Sciatic nerve (tissue), 2 donors: ENCODE results near the gene ZNRF4. TPM values are rescaled to one million over a fixed set of nuclear protein-coding genes. Genes with fewer than 3 reads are reported as not detected.
"Not testable (repeated sequence)": the region's sequence is repeated elsewhere in the genome, so short reads cannot be mapped to it uniquely, and the experiment has no call there.

Experiments
- ATAC-seq: fragments of 200-7000 bp; cut with Tn5 transposase; one replicate; pipeline ENCODE4 v1.9.1; 2020; ENCODE audit warnings: mild to moderate bottlenecking, moderate library complexity
- DNase-seq: peaks from one replicate; pipeline ENCODE4 v3.0.0-alpha.2; 2020; ENCODE audit warnings: low spot score
- intact Hi-C: fragments of 100-400 bp; cut with DNase I; formaldehyde crosslinking; loops from one replicate; pipeline ENCODE4 v1.14.2; 2022
- total RNA-seq: library from RNA; stranded (reverse); fragmentation: NEBNext Ultra II Directional; extraction: Animal tissue kit (Norgen Biotek cat#: 25700); gene quantifications from one replicate; pipeline ENCODE4 v1.2.1, GENCODE V29; 2021
- donor health status: DM: no; HTN: no; CAD: no.
- donor health status: DM: no; HTN: no; CAD: no.

Gene ZNRF4
- total RNA-seq, 1 donor from 2014 or later, result not detected

DNA sequence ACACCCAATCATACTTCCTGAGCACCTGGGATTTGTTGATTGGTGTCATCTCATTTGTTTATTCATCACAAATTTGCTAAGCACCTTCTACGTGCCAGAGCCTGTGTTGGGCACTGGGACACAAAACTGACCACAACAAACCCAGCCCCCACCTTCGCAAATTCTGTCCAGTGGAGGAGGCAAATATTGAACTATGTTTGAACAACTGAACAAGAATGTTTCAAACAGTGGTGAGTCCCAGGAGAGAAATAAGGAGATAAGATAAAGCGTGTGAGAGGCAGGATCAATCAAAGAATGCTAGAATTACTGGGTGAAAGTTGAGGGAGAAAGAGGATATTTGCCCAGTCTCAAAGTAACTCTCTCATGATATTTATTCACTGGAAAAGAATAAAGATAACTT is 8.7 kb downstream of the ZNRF4 start:
- ATAC-seq (no peak), DNase-seq (no peak)
- intact Hi-C loops, result no loop called here

DNA sequence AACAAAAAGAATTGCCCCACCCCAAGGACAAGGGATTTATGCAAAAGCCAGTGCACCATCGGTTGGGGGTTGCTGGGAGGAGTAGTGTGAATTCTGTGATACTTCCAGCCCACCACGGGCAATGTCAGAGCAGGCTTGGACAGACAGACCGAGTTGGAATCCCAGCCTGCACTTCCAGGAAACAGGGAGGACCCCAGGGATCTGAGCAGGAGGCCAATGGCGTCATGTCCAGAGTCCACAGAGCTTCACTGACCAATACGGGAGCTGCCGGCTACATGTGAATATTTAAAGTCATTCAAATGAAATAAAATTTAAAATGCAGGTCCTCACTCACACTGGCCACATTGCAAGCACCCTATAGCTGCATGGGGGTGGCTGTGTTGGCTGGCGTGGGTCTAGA is 10.9 kb downstream of the ZNRF4 start:
- ATAC-seq (no peak), DNase-seq (no peak)
- intact Hi-C loops, result no loop called here

DNA sequence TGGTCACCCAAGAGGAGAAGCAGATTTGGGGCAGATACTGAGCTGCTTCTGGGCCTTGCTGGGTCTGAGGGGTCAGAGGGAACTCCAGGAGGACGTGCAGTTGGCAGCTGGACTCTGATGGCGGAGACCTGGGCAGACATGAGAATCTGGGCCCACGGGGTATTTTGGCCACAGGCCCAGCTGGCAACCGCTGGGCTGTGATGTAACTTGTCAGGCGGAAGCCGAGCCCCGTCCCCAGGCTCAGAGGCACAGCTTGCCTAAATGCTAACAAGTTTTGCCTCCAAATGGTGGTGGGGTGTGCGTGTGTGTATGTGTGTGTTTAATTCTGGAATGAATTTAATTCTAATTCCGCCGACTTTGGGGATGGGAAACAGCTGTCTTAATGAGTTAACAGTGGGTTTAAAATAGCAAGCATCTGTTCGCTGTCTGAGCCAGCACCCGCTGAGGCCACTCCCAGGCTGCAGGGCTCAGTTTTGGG is 11.6 kb downstream of the ZNRF4 start:
- no peak for ATAC-seq
- no peak for DNase-seq
- intact Hi-C loops, result no loop called here

DNA sequence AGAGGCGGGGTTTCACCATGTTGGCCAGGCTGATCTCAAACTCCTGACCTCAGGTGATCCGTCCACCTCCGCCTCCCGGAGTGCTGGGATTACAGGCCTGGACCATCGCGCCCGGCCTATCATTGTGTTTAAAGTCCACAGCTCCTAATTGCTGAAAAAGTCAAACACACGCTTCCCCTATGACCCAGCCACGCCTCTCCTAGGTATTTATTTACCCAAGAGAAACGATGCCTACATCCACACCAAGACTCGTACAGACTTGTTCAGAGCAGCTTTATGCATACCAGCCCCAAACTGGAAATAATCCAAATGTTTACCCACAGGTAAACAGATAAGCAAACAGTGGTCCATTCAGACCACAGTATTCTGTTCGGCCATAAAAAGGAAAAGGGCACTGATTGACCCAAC is 15.1 kb downstream of the ZNRF4 start:
- no peak for ATAC-seq
- no peak for DNase-seq
- intact Hi-C loops, result no loop called here

DNA sequence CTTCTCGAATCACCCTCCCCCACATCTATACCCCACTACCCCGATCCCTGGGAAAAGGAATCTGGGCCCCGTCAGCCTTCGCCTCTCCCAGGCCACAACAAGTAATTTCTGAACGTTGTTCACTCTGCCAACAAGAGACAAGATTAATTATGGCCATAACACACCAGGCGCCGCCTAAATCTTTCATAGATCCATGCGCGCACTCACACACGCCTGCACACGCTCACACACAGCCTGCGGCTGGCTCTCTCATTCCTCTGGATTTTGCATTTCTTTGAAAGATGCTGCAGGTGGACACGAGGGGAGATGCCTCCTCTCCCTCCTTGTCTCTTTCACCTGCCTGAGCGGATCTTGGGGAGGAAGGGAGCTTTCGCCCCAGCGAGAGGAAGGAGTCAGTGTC is 17.1 kb downstream of the ZNRF4 start:
- DNase-seq, result no peak
- no peak for ATAC-seq
- intact Hi-C loops, result no loop called here

DNA sequence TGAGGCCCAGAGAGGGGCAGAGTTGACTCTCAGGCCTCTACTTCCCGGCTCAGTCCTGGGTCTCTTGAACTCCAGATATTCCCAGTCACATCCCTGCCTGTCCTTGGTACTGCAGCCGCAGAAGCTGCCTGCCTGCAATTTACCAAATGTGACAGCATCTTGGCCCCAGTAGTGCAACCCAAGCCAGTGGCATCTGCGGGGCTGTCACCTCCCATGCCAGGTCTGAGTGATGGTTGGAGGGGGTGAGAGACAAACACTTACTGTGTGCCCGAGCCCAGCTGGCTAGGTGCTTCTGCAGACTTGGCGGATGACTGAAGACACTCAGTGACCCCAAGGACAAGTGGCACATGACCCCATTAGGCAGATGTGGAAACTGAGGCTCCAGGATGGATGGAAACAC is 18.4 kb downstream of the ZNRF4 start:
- intact Hi-C loops, result no loop called here
- DNase-seq (no peak), ATAC-seq (no peak)

DNA sequence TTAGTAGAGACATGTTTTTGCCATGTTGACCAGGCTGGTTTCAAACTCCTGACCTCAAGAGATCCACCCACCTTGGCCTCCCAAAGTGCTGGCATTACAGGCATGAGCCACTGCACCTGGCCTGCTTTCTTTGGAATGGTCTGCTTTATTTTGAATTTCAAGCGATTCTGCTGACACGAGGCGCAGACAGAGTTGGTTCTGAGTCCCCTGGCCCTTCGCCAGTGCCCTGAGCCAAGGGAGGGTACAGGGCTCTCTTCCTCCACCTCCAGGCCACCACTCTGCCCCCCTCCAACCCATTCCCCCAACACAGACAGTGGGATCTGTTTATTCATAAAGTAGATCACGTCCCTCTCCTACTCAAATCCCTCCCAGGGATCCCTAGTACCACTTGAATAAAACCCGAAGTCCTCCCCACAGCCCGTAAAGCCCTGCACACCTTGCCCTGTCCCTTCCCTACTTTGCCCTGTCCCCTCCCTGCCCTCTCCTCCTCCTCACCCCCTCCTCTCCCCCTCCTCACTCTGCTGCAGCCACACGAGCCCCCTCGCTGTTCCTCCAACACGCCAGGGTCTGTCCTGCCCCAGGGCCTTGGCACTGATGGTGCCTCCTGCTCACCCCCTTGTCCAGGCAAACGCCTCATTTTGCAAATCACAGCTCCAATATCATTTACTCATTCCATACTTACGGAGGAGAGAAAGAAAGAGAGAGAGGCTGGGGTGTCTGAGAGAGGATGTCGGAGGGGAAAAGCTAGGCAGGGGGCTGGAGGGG is 22.4 kb downstream of the ZNRF4 start:
- no peak for DNase-seq
- no peak for ATAC-seq
- intact Hi-C loops, result no loop called here

DNA sequence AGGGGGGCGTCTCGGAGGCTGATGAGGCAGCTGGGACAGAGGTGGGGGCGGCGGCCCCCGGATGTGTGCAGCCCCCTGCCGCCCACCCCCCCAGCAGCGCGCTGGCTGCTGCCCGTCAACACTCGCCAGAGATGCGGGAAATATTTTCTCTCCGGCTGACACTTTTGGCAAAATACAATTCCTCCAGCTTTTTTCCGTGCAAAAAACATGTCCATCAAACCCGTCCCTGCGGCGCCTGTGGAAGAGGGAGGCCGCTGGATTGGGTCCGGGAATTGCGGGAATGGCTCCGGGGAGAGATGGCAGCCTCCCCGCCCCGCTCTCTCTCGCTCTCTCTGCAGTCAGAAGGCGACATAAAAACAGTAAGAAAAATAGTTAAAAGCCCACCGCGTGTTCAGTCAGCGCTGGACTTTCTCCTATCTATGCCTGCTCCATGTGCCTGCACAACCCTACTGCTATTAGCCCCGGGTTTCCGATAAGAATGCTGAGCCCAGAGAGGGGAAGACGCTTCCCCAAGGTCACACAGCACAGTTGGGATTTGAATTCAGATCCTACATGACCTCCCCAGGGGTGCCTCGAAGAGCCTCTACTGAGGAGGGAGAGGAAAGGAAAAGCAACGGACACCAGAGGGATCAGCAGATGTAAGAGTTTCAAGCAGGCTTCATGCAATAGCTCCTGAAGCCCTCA is 23.2 kb downstream of the ZNRF4 start:
- intact Hi-C loops, result no loop called here
- ATAC-seq (no peak), DNase-seq (no peak)

DNA sequence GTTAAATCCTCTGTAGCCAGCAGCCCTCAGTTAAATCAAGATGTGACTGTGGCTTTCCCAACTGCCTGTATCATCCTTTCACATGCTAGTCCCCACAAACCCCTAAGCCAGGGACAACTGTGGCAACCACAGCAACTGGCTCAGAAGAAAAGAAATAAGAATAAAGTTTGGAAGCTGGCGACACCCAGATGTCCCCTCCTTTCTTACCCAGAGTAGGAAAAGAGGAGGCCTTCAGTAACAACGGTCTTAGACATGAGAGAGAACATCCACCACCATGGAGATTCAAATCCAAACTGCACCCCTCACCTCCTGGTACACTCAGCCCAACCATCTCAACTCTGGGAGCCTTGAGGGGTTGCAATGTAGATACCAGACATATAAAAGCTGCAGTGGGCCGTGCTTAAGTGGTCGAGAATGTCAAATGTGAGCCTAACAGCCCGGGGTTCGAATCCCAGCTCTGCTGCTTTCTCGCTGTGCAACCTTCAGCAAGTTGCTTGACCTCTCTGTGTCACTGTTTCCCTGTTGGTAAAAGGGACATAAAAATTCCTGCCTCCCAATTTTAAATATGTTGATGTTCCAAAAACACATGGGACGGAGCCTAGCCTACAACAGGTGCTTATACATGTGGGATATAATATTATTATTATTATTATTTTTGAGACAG is 23.8 kb downstream of the ZNRF4 start:
- ATAC-seq (no peak), DNase-seq (no peak)
- intact Hi-C loops, result no loop called here

DNA sequence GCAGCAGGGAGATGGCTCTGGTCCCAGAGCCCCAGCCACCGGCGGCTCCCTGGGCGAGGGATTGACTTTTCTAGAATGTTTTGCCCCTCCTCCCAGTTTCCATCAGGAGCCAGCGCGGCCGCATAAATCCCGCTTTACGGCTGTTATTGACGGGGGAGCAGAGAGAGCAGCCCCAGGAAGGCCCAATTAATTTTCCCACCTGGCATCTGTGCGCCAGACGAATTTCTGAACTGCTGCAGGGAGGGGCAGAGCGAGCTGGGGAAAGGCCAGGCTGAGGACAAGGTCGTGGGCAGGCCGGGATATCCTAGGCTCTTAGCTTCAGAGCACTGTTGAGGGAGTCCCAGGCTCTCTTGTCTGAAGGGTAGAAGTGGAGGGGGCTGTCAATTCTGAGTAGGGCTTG is 24.7 kb downstream of the ZNRF4 start:
- no peak for DNase-seq
- intact Hi-C loops, result no loop called here
- no peak for ATAC-seq

DNA sequence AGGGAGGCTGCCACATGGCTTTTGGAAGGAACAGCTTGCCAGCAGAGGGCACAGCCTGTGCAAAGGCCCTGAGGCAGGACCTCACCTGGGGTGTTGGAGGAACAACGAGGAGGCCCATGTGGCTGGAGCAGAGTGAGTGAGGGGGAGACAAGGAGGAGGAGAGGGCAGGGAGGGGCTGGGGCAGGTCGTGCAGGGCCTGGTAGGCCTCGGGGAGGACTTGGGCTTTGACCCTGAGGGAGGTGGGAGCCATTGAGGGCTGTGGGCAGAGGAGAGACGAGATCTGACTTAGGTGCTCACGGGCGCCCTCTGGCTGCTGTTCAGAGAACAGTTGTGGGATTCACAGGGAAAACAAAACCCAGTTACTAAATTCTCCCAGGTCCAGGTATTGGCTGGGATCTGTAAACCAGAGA is 25.2 kb downstream of the ZNRF4 start:
- intact Hi-C loops, result no loop called here
- no peak for ATAC-seq
- no peak for DNase-seq

DNA sequence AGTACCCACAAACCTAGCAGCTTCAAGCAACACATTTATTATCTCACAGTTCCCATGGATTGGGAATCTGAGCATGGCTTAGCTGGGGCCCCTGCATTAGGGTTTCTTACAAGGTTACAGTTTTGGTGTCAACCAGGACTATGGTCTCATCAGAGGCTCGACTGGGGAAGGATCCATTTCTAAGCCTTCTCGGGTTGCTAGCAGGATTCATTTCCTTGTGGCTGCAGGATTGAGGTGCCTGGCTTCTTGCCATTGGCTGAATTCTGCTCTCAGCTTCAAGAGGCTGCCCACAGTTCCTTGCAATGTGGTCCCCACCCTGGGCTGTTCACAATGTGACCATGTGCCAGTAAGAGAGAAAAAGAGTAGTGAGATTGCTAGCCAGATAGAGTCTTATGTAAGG is 26.7 kb downstream of the ZNRF4 start:
- DNase-seq (no peak), ATAC-seq (no peak)
- intact Hi-C loops, result no loop called here

DNA sequence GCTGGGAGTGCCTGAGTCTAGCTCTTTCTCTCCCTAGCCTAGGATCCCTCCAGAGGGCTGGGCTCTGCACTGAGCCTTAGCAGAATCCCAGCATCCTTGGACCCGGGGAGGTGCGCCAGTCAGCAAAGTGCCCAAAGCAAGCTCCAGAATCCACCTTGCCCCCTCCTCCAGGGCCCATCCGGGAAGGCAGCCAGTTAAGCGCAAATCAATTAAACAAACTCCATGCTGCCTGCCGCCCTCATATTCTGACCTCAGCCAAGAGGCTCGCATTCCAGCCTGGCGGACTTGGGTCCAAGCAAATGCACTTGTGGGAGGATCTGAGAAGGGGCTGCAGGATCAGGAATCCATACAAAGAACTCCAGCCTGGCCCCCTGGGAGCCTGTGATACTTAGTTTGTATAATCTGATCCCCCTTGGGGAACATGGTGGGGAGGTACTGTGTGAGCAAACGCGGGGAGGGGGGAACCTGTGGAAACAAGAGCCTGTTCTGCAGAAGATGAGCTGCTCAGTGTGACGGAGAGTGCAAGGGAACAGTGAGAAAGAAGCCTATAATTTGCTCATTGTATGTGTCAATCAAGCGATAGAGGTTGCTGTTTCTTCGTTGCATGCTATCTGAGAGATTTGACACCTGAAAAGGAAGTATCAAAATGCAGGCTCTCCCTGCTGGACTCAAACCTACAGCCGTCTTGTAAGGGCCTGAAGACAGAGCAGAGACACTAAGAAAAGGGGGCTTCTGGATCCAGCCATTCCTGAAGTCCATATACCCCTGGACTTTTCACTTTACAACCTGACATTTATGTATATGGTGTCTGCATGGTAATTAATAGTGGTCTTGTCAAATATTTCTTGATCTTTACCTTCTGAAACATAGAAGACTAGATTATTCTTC is 29.4 kb downstream of the ZNRF4 start:
- ATAC-seq, result no peak
- intact Hi-C loops, result no loop called here
- DNase-seq, result no peak

DNA sequence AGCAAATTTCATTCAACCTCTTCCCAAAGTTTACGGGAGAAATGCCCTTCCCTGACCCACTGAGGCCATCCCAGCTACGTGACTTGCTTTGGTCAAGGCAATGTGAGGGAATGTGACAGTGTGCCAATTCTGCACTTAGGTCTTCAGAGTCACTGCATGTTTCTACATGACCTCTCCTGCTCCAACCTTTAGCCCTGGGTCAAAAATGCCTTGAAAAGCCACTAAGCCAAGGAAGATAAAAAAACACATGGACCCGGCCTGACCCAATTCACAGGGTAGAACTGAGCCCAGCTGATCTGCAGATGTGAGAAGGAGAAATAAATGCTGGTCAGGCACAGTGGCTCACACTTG is 30.0 kb downstream of the ZNRF4 start:
- ATAC-seq (no peak), DNase-seq (no peak)
- intact Hi-C loops, result no loop called here

DNA sequence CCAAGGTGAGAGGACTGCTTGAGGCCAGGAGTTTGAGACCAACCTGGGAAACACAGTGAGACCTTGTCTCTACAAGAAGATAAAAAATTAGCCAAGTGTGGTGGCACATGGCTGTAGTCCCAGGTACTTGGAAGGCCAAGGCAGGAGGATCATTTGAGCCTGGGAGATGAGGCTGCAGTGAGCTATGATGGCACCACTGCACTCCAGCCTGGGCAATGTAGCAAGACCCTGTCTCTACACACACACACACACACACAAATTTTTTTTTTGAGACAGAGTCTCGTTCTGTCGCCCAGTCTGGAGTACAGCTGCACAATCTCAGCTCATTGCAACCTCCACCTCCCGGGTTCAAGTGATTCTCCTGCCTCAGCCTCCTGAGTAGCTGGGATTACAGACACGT is 30.4 kb downstream of the ZNRF4 start:
- DNase-seq, intact Hi-C loops, ATAC-seq: not testable (repeated sequence)

DNA sequence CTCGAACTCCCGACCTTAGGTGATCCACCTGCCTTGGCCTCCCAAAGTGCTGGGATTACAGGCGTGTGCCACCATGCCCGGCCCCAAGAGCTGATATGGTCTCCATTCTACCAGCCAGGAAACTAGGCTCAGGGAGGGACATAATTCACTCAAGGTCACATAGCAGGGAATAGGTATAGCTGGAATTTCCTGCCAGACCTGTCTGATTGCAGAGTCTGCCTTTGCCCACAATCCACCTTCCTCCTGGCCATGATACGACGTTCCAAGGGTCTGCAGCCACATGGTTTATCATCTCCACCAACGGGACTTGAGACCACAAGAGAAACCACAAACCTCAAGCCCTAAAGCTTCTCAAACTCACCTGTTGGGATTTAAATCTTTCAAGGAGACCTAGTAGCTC is 32.0 kb downstream of the ZNRF4 start:
- DNase-seq, result no peak
- ATAC-seq, result no peak
- intact Hi-C loops, result no loop called here

DNA sequence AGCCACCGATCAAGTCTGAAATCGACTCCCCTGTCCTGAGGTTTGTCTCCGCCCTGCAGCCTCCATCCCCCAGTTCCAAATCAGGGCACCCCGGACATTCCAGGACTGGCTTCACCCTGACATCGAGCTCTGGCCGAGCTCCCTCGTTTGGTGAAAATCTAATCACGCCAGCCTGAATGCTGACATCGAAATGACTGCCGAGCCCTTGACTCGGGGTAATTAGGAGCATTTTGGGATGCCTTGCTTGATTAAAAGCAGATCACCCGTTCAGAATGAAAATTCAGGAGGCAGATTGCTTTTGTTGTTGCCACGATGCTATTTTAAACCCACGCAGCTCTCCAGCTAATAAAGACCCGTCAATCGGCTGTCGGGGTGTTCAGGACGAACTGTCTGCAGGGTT is 34.3 kb downstream of the ZNRF4 start:
- DNase-seq (no peak), ATAC-seq (no peak)
- intact Hi-C loops, result no loop called here

DNA sequence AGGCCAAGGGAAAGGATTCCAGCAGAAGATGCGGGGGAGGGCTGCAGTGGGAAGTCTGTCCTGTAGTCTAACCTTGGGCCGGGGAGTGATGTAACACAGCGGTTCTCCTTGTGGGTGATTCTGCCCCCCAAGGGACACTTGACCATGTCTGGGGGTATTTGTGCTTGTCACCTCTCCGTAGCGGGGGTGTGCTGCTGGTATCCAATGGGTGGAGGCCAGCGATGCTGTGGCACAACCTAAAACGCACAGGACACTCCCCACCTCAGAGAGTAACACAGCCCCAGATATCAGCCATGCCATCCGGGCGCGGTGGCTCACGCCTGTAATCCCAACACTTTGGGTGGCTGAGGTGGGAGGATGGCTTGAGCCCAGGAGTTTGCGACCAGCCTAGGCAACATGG is 36.3 kb downstream of the ZNRF4 start:
- intact Hi-C loops, result no loop called here
- no peak for ATAC-seq

DNA sequence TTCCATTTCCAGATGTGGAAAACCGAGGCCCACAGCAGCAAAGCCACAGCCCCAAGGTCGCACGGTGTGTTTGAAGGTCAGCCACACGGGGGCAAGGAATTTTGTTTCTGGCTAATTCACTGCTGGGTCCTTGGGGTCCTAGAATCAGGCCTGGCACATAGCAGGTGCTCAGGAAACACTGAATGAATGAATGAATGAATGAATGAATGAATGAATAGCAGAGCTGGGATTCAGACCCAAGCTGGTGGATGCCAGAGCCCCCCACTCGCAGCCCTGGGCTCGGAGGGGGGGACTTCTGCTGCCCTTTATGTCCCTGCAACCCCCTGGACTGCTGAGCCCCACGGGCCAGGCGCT is 37.0 kb downstream of the ZNRF4 start:
- intact Hi-C loops, result no loop called here
- ATAC-seq (no peak), DNase-seq (no peak)

More for the DNA sequence above, 36.3 kb downstream of the ZNRF4 start:
- DNase-seq, result no peak
